ENCODE results near the gene S100A13.

GRCh38 chr1:153608742-153609584 lies 18.3 kb downstream of the S100A13 start:
- TF ChIP-seq POLR2A (IDR thresholded peaks at IDR 0.05; ENCODE audit: low read depth, low read length): no peak
- TF ChIP-seq POU2F2 (IDR thresholded peaks at IDR 0.05; ENCODE audit: low read depth, low read length): no peak
- TF ChIP-seq POLR2AphosphoS5 (IDR thresholded peaks at IDR 0.05; ENCODE audit: low read depth, low read length): no peak

Data from GM12891 (cell line).